ENCODE results near the gene CDC42BPA. TPM values are rescaled to one million over a fixed set of nuclear protein-coding genes. Genes with fewer than 3 reads are reported as not detected.

CDC42BPA gene
- total and polyA plus RNA-seq, 2 experiments from 2014 or later = 25.1 to 25.2 TPM

GRCh38 chr1:227219715-227220292 lies 98.5 kb downstream of the CDC42BPA start:
- H3K9me3 ChIP-seq (ENCODE audit: low read depth) = no peaks in the 10 kb centered on the region
- H3K4me1 ChIP-seq (ENCODE audit: low read depth) = peaks cover 8% of the 10 kb centered on the region
- peak in 1 of 2 donors; percentile 36 for DNase-seq (ENCODE audit: low read depth in 1 of 2, low spot score in 1 of 2)
- no peak for TF ChIP-seq CTCF (IDR thresholded peaks at IDR 0.05; ENCODE audit: low read depth, low read length)
- no peak overlapping the region for H3K4me3 ChIP-seq
- no peaks in the 10 kb centered on the region for H3K36me3 ChIP-seq
- no peaks in the 10 kb centered on the region for H3K27me3 ChIP-seq
- peak overlapping the region; percentile 65 for H3K27ac ChIP-seq

DNA sequence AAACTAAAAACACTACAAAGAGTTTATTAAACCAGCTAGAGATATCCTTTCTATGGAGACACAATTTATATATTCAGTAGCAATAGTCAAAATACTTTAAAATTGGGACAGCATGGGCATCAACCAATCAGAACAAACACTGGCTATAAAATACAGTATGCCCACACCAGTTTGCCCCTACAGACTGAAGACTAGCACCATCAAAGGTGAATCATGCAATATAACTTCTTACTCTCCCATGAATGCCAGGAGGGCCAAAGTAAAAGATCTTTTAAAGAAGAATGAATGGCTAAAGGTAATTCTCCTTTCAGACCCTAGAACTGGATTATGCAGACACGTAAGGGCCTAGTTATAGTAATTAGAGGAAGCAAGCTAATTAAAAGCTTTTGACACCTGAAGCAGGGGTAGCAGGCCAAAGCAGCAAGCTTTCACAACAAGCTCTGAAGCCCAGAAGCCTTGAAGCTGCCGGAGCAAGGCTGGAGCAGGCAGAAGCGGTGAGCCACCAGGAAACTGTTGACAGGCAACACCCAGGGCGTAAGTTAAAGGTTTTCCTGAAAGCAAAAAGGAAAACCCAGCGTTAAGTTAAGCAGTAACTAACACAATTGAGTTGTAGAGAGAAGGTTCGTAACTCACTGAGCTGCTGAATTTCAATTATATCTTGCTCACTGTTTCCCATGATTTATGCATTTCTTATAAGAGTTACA lies 99.3 kb downstream of the CDC42BPA start:
- Histone ChIP-seq H3K4me1 (ENCODE audit: low read depth) (peaks cover 8% of the 10 kb centered on the region), H3K27ac (peak overlapping the region; percentile 65), H3K9me3 (ENCODE audit: low read depth) (no peaks in the 10 kb centered on the region), H3K4me3 (no peak overlapping the region), H3K36me3 (no peaks in the 10 kb centered on the region), H3K27me3 (no peaks in the 10 kb centered on the region)
- peak in 1 of 2 donors; percentile 35 for DNase-seq (ENCODE audit: low read depth in 1 of 2, low spot score in 1 of 2)
- TF ChIP-seq CTCF (IDR thresholded peaks at IDR 0.05; ENCODE audit: low read depth, low read length) = no peak

- H3K4me3 ChIP-seq = no peak overlapping the region
- H3K9me3 ChIP-seq (ENCODE audit: low read depth) = no peaks in the 10 kb centered on the region
- no peaks in the 10 kb centered on the region for H3K36me3 ChIP-seq
- no peaks in the 10 kb centered on the region for H3K27me3 ChIP-seq
- no peak overlapping the region for H3K27ac ChIP-seq
- DNase-seq (ENCODE audit: low read depth in 1 of 2, low spot score in 1 of 2) = no peak
- peaks cover 8% of the 10 kb centered on the region for H3K4me1 ChIP-seq (ENCODE audit: low read depth)
- TF ChIP-seq CTCF (IDR thresholded peaks at IDR 0.05; ENCODE audit: low read depth, low read length) = no peak
These were observed 102.3 kb downstream of the CDC42BPA start for GRCh38 chr1:227215863-227216510.

- TF ChIP-seq CTCF (IDR thresholded peaks at IDR 0.05; ENCODE audit: low read depth, low read length) = no peak
- Histone ChIP-seq H3K27me3 (no peaks in the 10 kb centered on the region), H3K27ac (no peak overlapping the region), H3K36me3 (no peaks in the 10 kb centered on the region), H3K4me3 (no peak overlapping the region), H3K4me1 (ENCODE audit: low read depth) (peaks cover 3% of the 10 kb centered on the region), H3K9me3 (ENCODE audit: low read depth) (no peaks in the 10 kb centered on the region)
- DNase-seq (ENCODE audit: low read depth in 1 of 2, low spot score in 1 of 2) = no peak
These were observed 104.1 kb downstream of the CDC42BPA start for GRCh38 chr1:227214207-227214606.

- Histone ChIP-seq H3K36me3 (no peaks in the 10 kb centered on the region), H3K4me3 (no peak overlapping the region), H3K9me3 (ENCODE audit: low read depth) (no peaks in the 10 kb centered on the region), H3K4me1 (ENCODE audit: low read depth) (no peaks in the 10 kb centered on the region), H3K27ac (no peak overlapping the region), H3K27me3 (no peaks in the 10 kb centered on the region)
- no peak for TF ChIP-seq CTCF (IDR thresholded peaks at IDR 0.05; ENCODE audit: low read depth, low read length)
- no peak for DNase-seq (ENCODE audit: low read depth in 1 of 2, low spot score in 1 of 2)
These were observed 104.9 kb downstream of the CDC42BPA start for GRCh38 chr1:227213426-227213825.

All from cardiac muscle cell (in vitro differentiated cells and primary cell).